C4-2B (cell line): ENCODE data around the gene IL12RB2.

Experiments used
- H3K27ac ChIP-seq: fragments of 450-650 bp; 2 replicates; pipeline ENCODE4 v1.5.1; 2017
- ZFX ChIP-seq: fragments of 450-650 bp; IDR thresholded peaks from 2 replicates; pipeline ENCODE4 v1.6.1; 2017
- TF ChIP-seq, protein P1 (sequence below): fragments of 450-650 bp; conservative IDR thresholded peaks from 2 replicates; pipeline ENCODE4 v1.5.1; 2017; ENCODE audit warnings: mild to moderate bottlenecking

Gene IL12RB2

DNA sequence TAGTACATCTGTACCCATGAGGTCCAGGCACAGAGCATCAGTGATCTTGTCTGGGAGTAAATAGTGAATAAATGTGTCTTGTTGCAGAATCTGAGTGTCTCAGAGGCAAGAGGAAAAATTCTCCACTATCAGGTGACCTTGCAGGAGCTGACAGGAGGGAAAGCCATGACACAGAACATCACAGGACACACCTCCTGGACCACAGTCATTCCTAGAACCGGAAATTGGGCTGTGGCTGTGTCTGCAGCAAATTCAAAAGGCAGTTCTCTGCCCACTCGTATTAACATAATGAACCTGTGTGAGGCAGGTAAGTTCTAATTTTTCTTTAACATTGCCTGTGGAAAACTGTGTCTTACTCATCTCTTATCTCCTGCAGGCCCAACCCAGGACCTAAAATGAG is 43.1 kb downstream of the IL12RB2 start:
- TF ChIP-seq, protein P1, sequence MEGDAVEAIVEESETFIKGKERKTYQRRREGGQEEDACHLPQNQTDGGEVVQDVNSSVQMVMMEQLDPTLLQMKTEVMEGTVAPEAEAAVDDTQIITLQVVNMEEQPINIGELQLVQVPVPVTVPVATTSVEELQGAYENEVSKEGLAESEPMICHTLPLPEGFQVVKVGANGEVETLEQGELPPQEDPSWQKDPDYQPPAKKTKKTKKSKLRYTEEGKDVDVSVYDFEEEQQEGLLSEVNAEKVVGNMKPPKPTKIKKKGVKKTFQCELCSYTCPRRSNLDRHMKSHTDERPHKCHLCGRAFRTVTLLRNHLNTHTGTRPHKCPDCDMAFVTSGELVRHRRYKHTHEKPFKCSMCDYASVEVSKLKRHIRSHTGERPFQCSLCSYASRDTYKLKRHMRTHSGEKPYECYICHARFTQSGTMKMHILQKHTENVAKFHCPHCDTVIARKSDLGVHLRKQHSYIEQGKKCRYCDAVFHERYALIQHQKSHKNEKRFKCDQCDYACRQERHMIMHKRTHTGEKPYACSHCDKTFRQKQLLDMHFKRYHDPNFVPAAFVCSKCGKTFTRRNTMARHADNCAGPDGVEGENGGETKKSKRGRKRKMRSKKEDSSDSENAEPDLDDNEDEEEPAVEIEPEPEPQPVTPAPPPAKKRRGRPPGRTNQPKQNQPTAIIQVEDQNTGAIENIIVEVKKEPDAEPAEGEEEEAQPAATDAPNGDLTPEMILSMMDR = no peak
- TF ChIP-seq ZFX = no peak
- no peak overlapping the region for H3K27ac ChIP-seq

DNA sequence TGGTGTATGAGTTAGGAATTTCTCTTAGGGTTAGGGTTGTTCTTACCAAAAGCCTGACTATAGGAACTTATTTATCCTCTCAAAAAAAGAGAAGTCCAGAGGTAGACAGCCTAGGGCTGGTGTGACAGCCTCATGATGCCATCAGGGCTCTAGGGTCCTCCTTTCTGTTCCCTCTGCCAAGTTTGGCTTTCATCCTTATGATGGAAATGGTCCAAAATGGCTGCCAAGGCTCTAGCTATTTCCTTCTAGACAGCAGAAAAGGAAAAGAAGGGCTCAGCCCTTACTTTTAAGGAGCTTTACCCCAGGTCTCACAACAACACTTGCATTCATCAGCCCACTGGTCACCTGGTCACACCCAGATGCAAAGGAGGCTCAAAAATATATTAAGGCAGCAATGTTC is 44.5 kb downstream of the IL12RB2 start:
- TF ChIP-seq, protein P1 = no peak
- TF ChIP-seq ZFX = no peak
- no peak overlapping the region for H3K27ac ChIP-seq

DNA sequence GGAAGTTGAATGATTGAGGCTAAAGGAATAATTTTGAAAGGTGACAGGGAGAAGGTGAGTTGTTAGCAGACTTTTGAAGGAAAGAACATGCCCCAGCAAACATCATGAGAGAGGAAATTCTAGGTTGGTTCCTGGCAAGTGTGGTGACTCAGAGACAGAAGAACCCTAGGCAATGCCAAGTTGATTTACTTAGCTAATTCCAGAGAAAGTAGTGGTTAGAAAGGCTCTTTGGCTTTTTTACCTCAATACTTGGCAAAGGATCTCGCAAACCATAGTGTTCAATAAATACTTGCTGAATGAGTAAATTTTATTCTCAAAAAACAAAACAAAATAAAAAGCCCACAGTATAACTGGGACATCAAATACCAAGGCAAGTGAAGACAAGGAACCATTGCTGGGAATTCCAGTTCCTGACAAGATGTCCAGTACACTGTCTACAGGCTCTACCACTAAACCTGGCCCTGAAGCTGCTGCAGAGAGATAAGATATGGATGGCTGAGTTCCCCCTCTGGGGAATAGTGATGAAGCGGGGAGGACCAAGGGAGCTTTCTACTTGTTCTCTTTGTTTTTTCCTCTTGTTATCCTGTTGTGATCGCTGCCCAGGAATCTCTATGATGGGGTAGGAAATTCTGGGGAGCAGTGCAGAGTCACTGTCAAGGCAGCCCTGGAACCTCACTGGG is 48.2 kb downstream of the IL12RB2 start:
- no peak for TF ChIP-seq ZFX
- TF ChIP-seq, protein P1 = no peak
- H3K27ac ChIP-seq = no peak overlapping the region

DNA sequence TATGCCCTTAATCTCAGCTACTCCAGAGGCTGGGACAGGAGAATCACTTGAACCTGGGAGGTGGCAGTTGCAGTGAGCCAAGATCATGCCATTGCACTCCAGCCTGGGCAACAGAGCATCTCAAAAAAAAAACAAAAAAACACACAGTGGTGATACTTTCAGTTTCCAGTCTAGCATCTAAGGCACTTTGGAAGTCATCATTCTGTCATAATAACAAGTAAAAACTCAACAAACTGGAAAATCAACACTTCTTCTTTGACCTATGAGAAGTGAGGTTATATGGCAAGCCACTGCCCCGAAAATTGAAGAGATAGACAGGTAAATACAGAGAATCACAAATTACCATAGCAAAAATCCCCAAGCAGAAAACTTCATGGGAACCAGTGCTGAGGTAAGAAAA is 51.9 kb downstream of the IL12RB2 start:
- TF ChIP-seq, protein P1 = no peak
- TF ChIP-seq ZFX = no peak
- no peak overlapping the region for H3K27ac ChIP-seq

DNA sequence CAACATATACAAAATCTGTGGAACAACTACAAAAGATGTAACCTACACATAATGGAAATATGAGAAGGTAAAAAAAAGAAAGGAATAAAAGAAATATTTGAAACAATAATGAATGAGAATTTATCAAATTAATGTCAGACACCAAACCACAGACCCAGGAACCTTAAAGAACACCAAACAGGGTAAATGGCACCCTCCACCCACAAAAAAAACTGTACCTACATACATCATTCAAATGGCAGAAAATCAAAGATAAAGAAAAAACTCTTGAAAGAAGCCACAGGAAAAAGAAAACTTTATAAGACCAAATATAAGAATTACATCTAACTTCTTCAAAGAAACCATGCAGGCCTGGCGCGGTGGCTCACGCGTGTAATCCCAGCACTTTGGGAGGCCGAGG is 54.0 kb downstream of the IL12RB2 start:
- TF ChIP-seq, protein P1 = no peak
- no peak for TF ChIP-seq ZFX

DNA sequence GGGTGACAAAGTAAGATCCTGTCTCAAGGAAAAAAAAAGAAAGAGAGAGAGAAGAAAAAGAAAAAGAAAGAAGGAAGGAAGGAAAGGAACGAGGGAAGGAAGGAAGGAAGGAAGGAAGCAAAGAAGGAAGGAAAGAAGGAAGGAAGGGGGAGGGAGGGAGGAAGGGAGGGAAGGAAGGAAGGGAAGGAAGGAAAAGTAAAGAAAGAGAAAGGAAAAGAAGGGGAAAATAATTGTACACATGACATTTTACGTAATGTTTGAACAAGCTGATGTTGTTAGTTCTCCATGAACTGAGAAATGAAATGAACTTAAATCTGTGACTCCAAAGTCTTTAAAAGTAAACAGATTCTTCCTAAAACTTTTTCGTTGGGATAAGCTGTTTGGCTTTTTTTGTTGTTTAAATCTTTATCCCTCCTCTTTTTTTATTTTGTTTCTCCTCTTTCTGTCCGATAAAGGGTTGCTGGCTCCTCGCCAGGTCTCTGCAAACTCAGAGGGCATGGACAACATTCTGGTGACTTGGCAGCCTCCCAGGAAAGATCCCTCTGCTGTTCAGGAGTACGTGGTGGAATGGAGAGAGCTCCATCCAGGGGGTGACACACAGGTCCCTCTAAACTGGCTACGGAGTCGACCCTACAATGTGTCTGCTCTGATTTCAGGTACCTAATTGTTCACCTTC is 59.8 kb downstream of the IL12RB2 start:
- no peak overlapping the region for H3K27ac ChIP-seq
- TF ChIP-seq, protein P1 = peak; percentile 15
- TF ChIP-seq ZFX = no peak

More for the DNA sequence above, 54.0 kb downstream of the IL12RB2 start:
- H3K27ac ChIP-seq = no peak overlapping the region

DNA sequence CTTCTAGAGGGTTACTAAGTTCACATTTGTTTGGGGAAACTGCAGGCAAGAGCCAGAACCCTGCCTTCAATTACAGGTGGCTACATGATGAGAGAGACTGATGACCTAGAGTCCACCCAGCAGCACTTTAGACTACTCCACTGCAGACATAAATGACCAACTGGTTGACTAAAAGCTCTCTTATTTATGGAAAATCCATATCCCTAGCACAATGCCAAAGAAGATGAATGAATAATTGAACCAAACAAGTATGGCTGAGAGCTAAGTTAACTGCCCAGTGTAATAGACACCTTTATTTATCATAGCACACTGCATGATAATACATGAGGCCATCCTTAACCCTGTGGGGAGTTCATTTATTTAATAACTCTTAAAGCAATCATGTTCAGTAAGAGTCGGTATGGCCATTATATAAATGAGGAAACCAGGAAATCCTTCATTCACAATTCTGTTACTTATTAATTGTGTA is 60.4 kb downstream of the IL12RB2 start:
- H3K27ac ChIP-seq = no peak overlapping the region
- no peak for TF ChIP-seq ZFX
- TF ChIP-seq, protein P1 = no peak
